Neuronal stem cell (in vitro differentiated cells): ENCODE measurements around the gene LCMT1.
"Not testable (repeated sequence)": the region's sequence is repeated elsewhere in the genome, so short reads cannot be mapped to it uniquely, and the experiment has no call there.

Experiments
- DNase-seq: peaks from one replicate; pipeline ENCODE4 v3.0.0-alpha.2; 2013; ENCODE audit warnings: low spot score
- H2AFZ ChIP-seq: one replicate; pipeline ENCODE4 v1.6.1; 2013; ENCODE audit warnings: mild to moderate bottlenecking, low read length, inconsistent platforms
- H2AK5ac ChIP-seq: 2 replicates; pipeline ENCODE4 v1.6.1; 2013; ENCODE audit warnings: low read depth, mild to moderate bottlenecking, inconsistent platforms, low read length, moderate library complexity, mixed read lengths
- H2BK120ac ChIP-seq: 2 replicates; pipeline ENCODE4 v1.6.1; 2013; ENCODE audit warnings: low read depth, mild to moderate bottlenecking, inconsistent platforms, low read length, moderate library complexity, mixed read lengths
- H2BK12ac ChIP-seq: one replicate; pipeline ENCODE4 v1.6.1; 2013; ENCODE audit warnings: low read length, inconsistent platforms
- H2BK15ac ChIP-seq: 2 replicates; pipeline ENCODE4 v1.6.1; 2013; ENCODE audit warnings: mild to moderate bottlenecking, low read length, inconsistent platforms, mixed read lengths
- H2BK5ac ChIP-seq: one replicate; pipeline ENCODE4 v1.6.1; 2013; ENCODE audit warnings: inconsistent platforms, mild to moderate bottlenecking, low read length, moderate library complexity
- H3K14ac ChIP-seq: one replicate; pipeline ENCODE4 v1.6.1; 2013; ENCODE audit warnings: low read length, inconsistent platforms
- H3K18ac ChIP-seq: 2 replicates; pipeline ENCODE4 v1.6.1; 2013; ENCODE audit warnings: low read length, inconsistent platforms
- H3K23ac ChIP-seq: 2 replicates; pipeline ENCODE4 v1.6.1; 2013; ENCODE audit warnings: low read depth, mild to moderate bottlenecking, mixed read lengths, low read length, inconsistent platforms; ENCODE audit not compliant: poor library complexity
- H3K27ac ChIP-seq: replicated peaks from 3 replicates; pipeline ENCODE4 v1.5.1; 2013; ENCODE audit warnings: low read length, inconsistent platforms
- H3K27me3 ChIP-seq, 3 experiments: 2 replicates each; pipeline ENCODE4 v1.6.1; 2013; ENCODE audit warnings: low read length in 3 of 3, mild to moderate bottlenecking in 2 of 3, inconsistent platforms in 1 of 3, low read depth in 1 of 3, mixed read lengths in 1 of 3, moderate library complexity in 1 of 3; ENCODE audit not compliant: control insufficient read depth in 3 of 3, insufficient read depth in 3 of 3
- H3K36me3 ChIP-seq, 2 donors: replicated peaks in 1 of 2; 2 replicates each; pipeline ENCODE4 v1.6.1; 2013; ENCODE audit warnings: low read length in 2 of 2; ENCODE audit not compliant: control insufficient read depth in 2 of 2, insufficient read depth in 2 of 2
- H3K4ac ChIP-seq: 2 replicates; pipeline ENCODE4 v1.6.1; 2013; ENCODE audit warnings: inconsistent platforms, mild to moderate bottlenecking, low read length, moderate library complexity
- H3K4me1 ChIP-seq, 2 donors: 1 replicate in 1 of 2; 2 replicates in 1 of 2; pipeline ENCODE4 v1.6.1; 2013; ENCODE audit warnings: low read length in 2 of 2, low read depth in 1 of 2; ENCODE audit not compliant: control insufficient read depth in 2 of 2, insufficient read depth in 1 of 2
- H3K4me2 ChIP-seq: one replicate; pipeline ENCODE4 v1.6.1; 2013; ENCODE audit warnings: mild to moderate bottlenecking, low read length, inconsistent platforms; ENCODE audit not compliant: insufficient read depth, poor library complexity, severe bottlenecking
- H3K4me3 ChIP-seq, 2 donors: 2 replicates each; pipeline ENCODE4 v1.5.1; 2013; ENCODE audit warnings: low read length in 2 of 2, mild to moderate bottlenecking in 2 of 2, inconsistent platforms in 1 of 2, moderate library complexity in 1 of 2
- H3K79me1 ChIP-seq: one replicate; pipeline ENCODE4 v1.6.1; 2013; ENCODE audit warnings: low read depth, mild to moderate bottlenecking, inconsistent platforms, low read length, moderate library complexity
- H3K9ac ChIP-seq: one replicate; pipeline ENCODE4 v1.6.1; 2013; ENCODE audit warnings: mild to moderate bottlenecking, low read depth, low read length, inconsistent platforms; ENCODE audit not compliant: poor library complexity
- H3K9me3 ChIP-seq, 2 donors: replicated peaks in 1 of 2; 2 replicates each; pipeline versions ENCODE3 to v1.6.1; 2013; ENCODE audit warnings: low read length in 2 of 2, mild to moderate bottlenecking in 2 of 2, inconsistent platforms in 1 of 2, low read depth in 1 of 2, mixed read lengths in 1 of 2, moderate library complexity in 1 of 2; ENCODE audit not compliant: control insufficient read depth in 2 of 2, insufficient read depth in 1 of 2
- H4K8ac ChIP-seq: one replicate; pipeline ENCODE4 v1.6.1; 2013; ENCODE audit warnings: low read depth, mild to moderate bottlenecking, inconsistent platforms, low read length, moderate library complexity
- H4K91ac ChIP-seq: one replicate; pipeline ENCODE4 v1.6.1; 2013; ENCODE audit warnings: low read length, low read depth, mild to moderate bottlenecking, inconsistent platforms; ENCODE audit not compliant: poor library complexity
- WGBS, 2 donors: extraction: QIAGEN DNeasy Blood & Tissue Kit; methylation state at CpG; one replicate each; pipeline ENCODE4 v1.1.7; 2013; ENCODE audit warnings: missing lambda C conversion rate in 2 of 2, mixed read lengths in 1 of 2; ENCODE audit not compliant: insufficient read length in 2 of 2, insufficient replicate concordance in 1 of 2; ENCODE audit errors: extremely low coverage in 2 of 2; 5-methylcytosine and 5-hydroxymethylcytosine counted together

LCMT1 gene

GRCh38 chr16:25177831-25178688 lies 66.5 kb downstream of the LCMT1 start:
- H3K4ac ChIP-seq: no peak overlapping the region
- no peak for DNase-seq
- no CpG with 5 or more reads among the region's 20 CpGs for WGBS, 2 donors
- H4K8ac ChIP-seq: no peak overlapping the region
- H2BK5ac ChIP-seq: no peak overlapping the region
- no peak overlapping the region for H3K14ac ChIP-seq
- H4K91ac ChIP-seq: no peak overlapping the region
- peaks cover 6 to 34% of the 10 kb centered on the region in 2 donors for H3K36me3 ChIP-seq
- no peak overlapping the region for H2BK120ac ChIP-seq
- no peak overlapping the region for H2AFZ ChIP-seq
- no peak overlapping the region for H3K27ac ChIP-seq
- H3K18ac ChIP-seq: no peak overlapping the region
- no peak overlapping the region for H3K23ac ChIP-seq
- no peak overlapping the region for H3K4me3 ChIP-seq
- H3K9ac ChIP-seq: no peak overlapping the region
- H3K9me3 ChIP-seq: no peaks in the 10 kb centered on the region
- H3K4me1 ChIP-seq: no peaks in the 10 kb centered on the region
- no peaks in the 10 kb centered on the region for H3K79me1 ChIP-seq
- H3K4me2 ChIP-seq: no peak overlapping the region
- no peak overlapping the region for H2BK15ac ChIP-seq
- H3K27me3 ChIP-seq: no peaks in the 10 kb centered on the region
- H2AK5ac ChIP-seq: no peak overlapping the region
- H2BK12ac ChIP-seq: no peak overlapping the region

- not testable (repeated sequence) for H4K8ac ChIP-seq, H3K27ac ChIP-seq, H3K79me1 ChIP-seq, H3K9me3 ChIP-seq, H3K4me1 ChIP-seq, H3K14ac ChIP-seq, H2AK5ac ChIP-seq, H3K18ac ChIP-seq, DNase-seq, H2BK5ac ChIP-seq, H2AFZ ChIP-seq, H3K23ac ChIP-seq, H4K91ac ChIP-seq, H3K4me3 ChIP-seq, H3K27me3 ChIP-seq, H2BK12ac ChIP-seq, H2BK120ac ChIP-seq, H3K4me2 ChIP-seq, H3K9ac ChIP-seq, H2BK15ac ChIP-seq, H3K4ac ChIP-seq
- WGBS, 2 donors: no CpG with 5 or more reads among the region's 6 CpGs
- H3K36me3 ChIP-seq: peaks cover 4 to 16% of the 10 kb centered on the region in 2 donors
Measured at GRCh38 chr16:25181236-25181635, 69.7 kb downstream of the LCMT1 start.

GRCh38 chr16:25184771-25185170 lies 73.2 kb downstream of the LCMT1 start:
- H4K8ac ChIP-seq: no peak overlapping the region
- H2BK5ac ChIP-seq: no peak overlapping the region
- H3K23ac ChIP-seq: no peak overlapping the region
- no peak overlapping the region for H2AFZ ChIP-seq
- H3K9me3 ChIP-seq: no peaks in the 10 kb centered on the region
- H3K14ac ChIP-seq: no peak overlapping the region
- H2AK5ac ChIP-seq: no peak overlapping the region
- H3K4me2 ChIP-seq: no peak overlapping the region
- H3K27ac ChIP-seq: no peak overlapping the region
- no peaks in the 10 kb centered on the region for H3K4me1 ChIP-seq
- H2BK12ac ChIP-seq: no peak overlapping the region
- no peak overlapping the region for H4K91ac ChIP-seq
- WGBS, 2 donors: no CpG with 5 or more reads among the region's 3 CpGs
- no peak for DNase-seq
- H2BK120ac ChIP-seq: no peak overlapping the region
- no peak overlapping the region for H3K18ac ChIP-seq
- H3K4ac ChIP-seq: no peak overlapping the region
- H3K79me1 ChIP-seq: no peaks in the 10 kb centered on the region
- no peak overlapping the region for H3K9ac ChIP-seq
- no peak overlapping the region for H2BK15ac ChIP-seq
- H3K27me3 ChIP-seq: no peaks in the 10 kb centered on the region
- no peak overlapping the region for H3K4me3 ChIP-seq
- H3K36me3 ChIP-seq: no peaks in the 10 kb centered on the region

- Histone ChIP-seq H3K4me1 (no peaks in the 10 kb centered on the region), H3K4ac (no peak overlapping the region), H3K36me3 (no peaks in the 10 kb centered on the region), H3K4me3 (no peak overlapping the region), H4K8ac (no peak overlapping the region), H3K23ac (no peak overlapping the region), H3K9me3 (no peaks in the 10 kb centered on the region), H3K18ac (no peak overlapping the region), H3K14ac (no peak overlapping the region), H2BK5ac (no peak overlapping the region), H2AK5ac (no peak overlapping the region), H2BK12ac (no peak overlapping the region), H2BK15ac (no peak overlapping the region), H3K27me3 (no peaks in the 10 kb centered on the region), H3K27ac (no peak overlapping the region), H2AFZ (no peak overlapping the region), H3K79me1 (no peaks in the 10 kb centered on the region), H4K91ac (no peak overlapping the region), H3K9ac (no peak overlapping the region), H3K4me2 (no peak overlapping the region), H2BK120ac (no peak overlapping the region)
- no CpG with 5 or more reads among the region's 3 CpGs for WGBS, 2 donors
- DNase-seq: no peak
Measured at GRCh38 chr16:25187491-25187795, 75.9 kb downstream of the LCMT1 start.
